Stimulated activated CD4-positive, alpha-beta T cell treated with anti-CD3 and anti-CD28 coated beads, Interleukin-2, amount 100 ng/mL, for 24 hours (primary cell): Measurements from ENCODE around the gene KRT75.
"Not testable (repeated sequence)": the region's sequence is repeated elsewhere in the genome, so short reads cannot be mapped to it uniquely, and the experiment has no call there.

ENCODE experiments used
- DNase-seq, 2 donors: peaks; one replicate each; pipeline ENCODE4 v3.0.0-alpha.2; 2020

KRT75 gene

DNA sequence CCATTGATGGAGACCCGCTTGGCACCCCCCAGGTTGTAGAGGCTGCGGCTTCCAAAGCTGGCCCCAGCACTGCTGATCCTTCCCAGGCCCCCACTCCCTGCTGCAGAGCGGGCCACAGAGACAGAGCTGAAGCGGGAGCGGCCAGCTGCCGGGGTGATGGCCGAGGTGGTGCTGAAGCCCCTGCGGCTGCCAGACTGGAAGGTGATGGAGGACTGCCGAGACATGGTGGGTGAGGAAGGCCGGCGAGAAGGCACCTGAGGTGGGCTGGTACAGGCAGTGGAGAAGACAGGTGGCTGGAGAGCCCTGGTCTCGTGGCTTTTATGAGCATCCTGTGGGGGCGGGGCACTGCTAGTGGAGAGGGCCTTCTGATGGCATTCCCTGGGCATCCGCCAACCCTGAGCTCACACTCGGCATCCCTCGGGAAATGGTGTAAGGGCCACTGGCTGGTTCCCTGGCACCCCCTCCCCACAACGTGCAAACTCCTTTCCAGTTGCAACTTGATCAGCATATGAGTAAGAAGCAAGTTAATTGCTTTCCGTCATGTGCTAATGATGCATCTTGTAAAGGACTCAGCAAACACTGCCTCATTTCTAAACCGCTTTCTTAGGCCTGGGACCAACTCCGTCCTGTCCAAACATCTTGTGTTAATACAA is at the start of gene KRT75:
KRT75 (minus strand) TSS at position 291 of the 653 bp plus-strand sequence; CDS start at position 224, 67 bp downstream.
- DNase-seq: no peak

DNA sequence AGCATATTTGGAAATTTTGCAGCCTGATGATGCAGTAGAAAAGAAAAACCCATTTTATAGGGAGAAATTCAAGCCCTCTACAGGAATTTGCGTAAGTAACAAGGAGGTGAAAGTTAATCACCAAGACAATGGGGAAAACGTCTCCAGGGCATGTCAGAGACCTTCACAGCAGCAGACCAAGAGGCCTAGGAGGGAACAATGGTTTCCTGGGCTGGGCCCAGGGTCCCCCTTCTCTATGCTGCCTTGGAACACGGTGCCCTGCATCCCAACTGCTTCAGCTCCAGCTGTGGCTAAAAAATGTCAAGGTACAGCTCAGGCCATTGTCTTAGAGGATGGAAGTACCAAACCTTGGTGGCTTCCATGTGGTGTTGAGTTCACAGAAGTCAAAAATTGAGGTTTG is 45.9 kb upstream of the KRT75 start:
- DNase-seq: no peak

DNA sequence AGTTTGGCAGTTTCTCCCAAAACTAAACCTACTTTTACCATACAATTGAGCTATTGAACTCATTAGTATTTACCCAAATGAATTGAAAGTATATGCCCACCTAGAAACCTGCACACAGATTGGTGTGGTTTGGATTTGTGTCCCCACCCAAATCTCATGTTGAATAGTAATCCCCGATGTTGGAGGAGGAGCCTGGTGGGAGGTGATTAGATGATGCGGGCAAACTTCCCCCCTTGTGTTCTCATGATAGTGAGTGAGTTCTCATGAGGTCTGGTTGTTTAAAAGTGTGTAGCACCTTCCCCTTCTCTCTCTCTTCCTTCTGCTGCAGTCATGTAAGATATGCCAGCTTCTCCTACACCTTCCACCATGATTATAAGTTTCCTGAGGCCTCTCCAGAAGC is 43.5 kb upstream of the KRT75 start:
- DNase-seq: no peak

DNA sequence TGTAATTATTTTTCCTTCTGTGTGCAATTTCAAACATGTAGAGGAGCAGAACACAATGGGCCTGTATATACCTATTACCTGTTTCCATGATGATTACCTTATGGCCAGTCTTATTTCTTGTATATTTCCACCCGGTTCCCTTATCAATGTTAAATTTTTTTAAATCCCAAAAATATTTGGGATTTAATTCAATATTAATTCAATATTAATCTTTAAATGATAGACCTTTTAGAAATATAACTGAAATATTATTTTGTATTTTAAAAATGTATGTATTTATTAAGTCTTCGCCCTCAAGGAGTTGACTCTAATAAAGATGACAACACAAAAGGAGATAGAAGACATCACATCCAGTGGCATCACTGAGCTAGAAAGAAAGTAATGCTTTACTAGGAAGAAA is 40.0 kb upstream of the KRT75 start:
- no peak for DNase-seq

DNA sequence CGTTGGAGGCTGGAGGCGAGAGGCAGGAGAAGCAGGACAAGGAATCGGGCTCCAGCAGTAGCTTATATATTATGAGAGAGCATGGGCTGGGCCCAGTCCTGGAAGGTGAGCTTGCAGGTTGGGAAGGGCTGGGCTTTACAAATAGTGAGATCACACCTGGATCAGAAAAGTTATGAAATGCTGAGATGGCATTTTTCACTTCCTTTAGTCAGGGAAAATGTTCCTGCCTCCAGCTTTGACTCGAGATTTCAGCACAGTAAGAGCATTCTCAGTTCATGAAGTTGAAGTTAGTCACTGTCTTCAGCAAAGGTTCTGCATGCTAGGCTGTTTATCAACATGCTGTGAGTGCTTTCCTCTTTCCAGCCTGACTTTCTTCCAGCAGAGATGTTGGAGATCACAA is 39.6 kb upstream of the KRT75 start, which contains the start of gene KRT6C:
KRT6C (minus strand) TSS at position 38 of the 400 bp plus-strand sequence. CDS start 68 bp downstream, outside the sequence.
- DNase-seq: no peak

DNA sequence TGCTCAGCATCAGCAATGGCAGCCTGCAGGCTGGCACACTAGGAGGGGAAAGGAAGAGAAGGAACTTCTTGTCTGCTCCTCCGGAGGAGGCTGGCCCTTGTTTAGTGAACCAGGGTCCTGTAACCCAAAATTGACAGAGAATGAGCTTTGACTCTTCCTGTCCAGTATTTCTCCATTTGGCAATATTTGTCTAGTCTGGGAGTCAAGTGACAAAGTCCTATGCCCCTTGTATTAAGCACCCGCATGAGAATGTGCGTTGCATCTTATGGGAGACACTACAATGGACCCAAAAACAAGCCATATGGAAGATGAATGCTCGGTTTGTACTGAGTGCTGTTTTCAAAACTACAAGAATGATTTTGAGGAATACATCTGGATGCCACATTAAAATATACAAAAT is 35.7 kb upstream of the KRT75 start:
- no peak for DNase-seq

DNA sequence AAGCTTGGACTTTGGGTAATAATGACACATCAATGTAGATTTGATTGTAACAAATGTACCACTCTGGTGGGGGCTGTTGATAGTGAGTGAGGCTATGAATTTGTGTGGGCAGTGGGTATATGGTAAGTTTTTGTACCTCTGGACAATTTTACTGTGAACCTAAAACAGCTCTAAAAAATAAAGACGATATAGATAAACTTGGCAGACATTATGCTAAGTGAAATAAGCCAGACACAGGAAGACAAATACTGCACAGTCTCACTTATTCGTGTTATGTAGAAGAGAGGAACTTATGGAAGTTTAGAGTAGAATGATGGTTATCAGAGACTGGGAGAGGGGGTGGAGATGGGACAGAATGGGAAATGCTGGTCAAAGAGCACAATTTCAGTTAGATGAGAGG is 30.7 kb upstream of the KRT75 start:
- DNase-seq: no peak

GRCh38 chr12:52461693-52462092 is 27.5 kb upstream of the KRT75 start:
- no peak for DNase-seq

- DNase-seq: no peak
Measured at GRCh38 chr12:52458861-52459260, 24.7 kb upstream of the KRT75 start.

DNA sequence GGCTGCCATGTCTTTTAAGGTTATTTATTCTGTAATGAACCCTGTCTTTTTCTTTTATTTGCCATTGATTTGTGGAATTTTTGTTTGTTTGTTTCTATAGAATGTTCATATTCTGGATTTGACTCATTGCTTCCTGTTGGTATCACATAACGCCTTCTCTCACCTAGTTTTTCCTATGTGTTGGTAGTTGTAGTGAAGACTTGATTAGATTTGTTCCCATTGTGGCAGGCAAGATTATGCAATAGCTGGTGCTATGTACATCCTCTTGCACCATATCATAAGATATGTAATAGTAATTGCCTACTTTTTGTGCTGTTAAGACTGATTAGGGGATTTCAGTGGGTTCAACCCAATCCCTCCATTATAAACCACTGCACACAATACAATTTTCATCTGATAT is 21.6 kb upstream of the KRT75 start:
- DNase-seq: no peak

- no peak for DNase-seq
Measured at GRCh38 chr12:52454411-52455201, 20.4 kb upstream of the KRT75 start.

DNA sequence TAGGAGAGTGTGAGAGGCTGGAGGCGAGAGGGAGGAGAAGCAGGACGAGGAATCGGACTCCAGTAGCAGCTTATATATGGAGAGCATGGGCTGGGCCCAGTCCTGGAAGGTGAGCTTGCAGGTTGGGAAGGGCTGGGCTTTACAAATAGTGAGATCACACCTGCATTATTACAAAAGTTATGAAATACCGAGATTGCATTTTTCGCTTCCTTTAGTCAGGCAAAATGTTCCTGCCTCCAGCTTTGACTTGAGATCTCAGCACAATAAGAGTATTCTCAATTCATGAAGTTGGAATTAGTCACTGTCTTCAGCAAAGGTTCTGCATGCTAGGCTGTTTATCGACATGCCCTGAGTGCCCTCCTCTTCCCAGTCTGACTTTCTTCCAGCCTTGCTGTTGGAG is 17.9 kb upstream of the KRT75 start, which contains the start of gene KRT6B:
KRT6B (minus strand) TSS at position 46 of the 400 bp plus-strand sequence. CDS start 68 bp downstream, outside the sequence.
- no peak for DNase-seq

- DNase-seq: no peak
Measured at GRCh38 chr12:52448228-52448627, 14.1 kb upstream of the KRT75 start.

DNA sequence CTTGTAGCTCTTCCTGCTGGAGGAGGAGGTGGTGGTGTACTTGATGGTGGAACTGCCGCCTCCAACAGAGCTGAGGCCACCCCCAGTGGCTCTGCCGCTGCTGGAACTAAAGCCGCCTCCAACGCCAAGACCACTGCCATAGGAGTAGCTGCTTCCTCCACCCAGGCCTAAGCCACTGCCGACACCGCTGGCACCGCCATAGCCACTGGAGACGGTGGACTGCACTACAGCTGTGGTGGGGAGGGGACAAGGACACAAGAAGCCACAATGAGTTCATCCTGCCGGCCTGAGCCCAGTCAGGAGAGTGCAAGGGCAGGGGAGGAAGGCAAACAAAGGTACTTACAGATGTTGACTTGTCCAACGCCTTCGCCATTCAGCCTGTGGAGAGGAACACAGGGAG is 13.0 kb upstream of the KRT75 start:
- DNase-seq: not testable (repeated sequence)

DNA sequence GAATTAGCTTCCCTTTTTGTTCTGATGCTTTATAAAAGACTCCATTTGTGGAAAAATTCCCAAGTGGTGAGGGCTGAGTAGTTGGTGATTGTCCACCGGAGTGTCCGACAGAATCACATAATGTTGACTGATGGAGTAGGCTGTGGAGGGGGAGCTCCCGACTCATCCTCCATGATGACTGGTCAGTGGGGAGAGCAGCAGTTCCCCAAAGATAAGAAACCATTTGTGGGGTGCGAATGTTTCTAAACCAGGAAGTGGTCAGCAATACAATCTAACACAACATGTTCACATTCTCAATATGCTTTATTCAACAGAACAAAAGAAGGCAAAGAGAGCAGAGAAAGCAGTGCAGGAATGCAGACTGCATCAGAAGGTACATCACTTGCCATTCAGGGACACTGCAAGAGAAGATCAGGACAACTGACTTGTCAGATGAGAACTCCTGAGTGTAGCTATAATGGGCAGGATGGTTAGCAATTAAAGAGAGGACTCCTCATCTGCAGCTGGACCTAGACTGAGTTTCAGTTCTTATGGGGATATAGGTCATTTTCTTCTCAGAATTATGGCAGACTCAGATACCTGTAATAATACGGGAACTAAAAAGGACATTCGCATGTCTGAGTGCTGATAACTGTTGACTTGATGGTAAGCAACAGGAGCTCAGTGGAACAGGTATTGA is 12.3 kb upstream of the KRT75 start:
- DNase-seq: no peak

- no peak for DNase-seq
Measured at GRCh38 chr12:52445876-52446275, 11.7 kb upstream of the KRT75 start.

DNA sequence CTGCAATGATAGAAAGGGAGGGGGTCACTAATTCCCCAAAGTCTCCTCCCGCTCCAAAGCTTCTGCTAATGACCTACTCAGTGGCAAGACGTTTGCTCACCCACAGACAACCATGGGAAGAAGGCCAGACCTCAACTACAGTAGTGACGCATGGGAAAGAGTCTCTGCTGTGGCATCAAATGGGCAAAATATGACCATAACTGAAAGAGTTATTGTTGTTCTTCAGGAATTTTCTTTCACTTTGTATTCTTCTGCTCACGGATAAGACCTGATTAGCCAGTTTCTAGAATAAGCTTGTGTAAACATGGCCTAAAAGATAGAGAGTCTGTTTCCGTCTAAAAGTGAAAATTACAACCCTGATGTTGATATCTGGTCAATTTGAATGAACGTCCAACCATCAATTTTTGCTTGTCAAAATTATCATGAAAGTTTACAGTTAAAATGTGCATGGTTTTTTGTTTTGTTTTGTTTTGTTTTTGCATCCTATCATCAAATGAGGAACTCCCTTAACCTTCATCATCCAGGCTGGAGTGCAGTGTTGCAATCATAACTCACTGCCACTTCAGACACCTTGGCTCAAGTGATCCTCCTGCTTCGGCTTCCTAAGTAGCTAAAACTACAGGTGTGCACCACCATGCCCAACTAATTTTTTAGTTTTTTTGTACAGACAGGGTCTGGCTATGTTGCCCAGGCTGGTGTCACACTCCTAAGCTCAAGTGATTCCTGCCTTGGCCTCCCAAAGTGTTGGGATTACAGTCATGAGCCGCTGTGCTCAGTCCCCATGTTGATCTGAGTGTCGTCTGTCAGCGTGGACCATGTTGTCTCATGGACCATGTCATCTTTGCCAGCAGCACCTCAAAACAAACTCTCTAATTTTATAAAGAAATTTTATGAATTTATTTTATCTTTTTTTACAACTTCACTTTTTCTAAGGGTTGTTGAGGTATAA is 10.8 kb upstream of the KRT75 start:
- DNase-seq: no peak

DNA sequence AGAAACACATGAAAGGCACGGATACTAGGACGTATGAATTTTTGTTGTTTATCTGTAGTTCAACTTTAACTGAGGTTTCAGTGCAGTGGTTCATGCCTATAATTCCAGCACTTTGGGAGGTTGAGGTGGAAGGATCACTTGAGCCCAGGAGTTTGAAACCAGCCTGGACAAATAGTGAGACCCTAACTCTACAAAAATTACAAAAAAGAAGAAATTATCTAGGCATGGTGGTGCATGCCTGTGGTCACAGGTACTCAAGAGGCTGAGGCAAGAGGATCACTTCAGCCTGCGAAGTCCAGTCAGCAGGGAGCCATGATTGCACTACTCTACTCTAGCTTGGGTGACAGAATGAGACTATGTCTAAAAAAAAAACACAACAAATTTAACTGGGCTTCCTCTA is 9.8 kb upstream of the KRT75 start:
- DNase-seq: no peak

- DNase-seq: no peak
Measured at GRCh38 chr12:52442600-52443061, 8.5 kb upstream of the KRT75 start.

GRCh38 chr12:52441320-52441911 is 7.2 kb upstream of the KRT75 start:
- DNase-seq: no peak

GRCh38 chr12:52440821-52441319 is 6.7 kb upstream of the KRT75 start:
- no peak for DNase-seq

DNA sequence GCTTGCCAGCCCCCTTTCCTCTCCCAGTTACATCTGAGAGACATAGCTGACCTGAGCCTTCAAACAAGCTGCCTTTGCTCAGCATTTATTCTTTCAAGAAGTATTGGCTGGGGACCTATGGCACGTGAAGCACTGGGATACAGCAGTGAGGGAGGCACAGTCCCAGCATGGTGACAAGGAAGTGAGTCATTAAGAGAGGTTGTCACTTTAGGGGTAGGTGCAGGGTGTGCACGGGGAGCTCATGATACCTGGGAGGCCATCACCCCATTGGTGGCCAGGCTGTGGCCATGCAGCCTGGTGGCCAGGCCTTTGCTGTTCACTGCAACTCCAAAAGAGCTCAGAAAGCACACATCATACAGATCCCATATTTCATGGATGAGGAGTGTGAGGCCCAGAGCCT is 5.7 kb upstream of the KRT75 start:
- no peak for DNase-seq
